Cardiac fibroblast (primary cell): Measurements from ENCODE around the gene DOC2B.
A peak's percentile ranks its signal among the peaks of the same experiment; 100 is the strongest.

Experiments
- DNase-seq, 2 donors: peaks; one replicate each; pipeline versions ENCODE4 v3.0.0 to v3.0.0-alpha.2; 2010; ENCODE audit warnings: low read depth in 2 of 2
- H3K4me3 ChIP-seq, 2 donors: replicated peaks in 1 of 2; 1 replicate in 1 of 2; 2 replicates in 1 of 2; pipeline ENCODE4 v1.5.1; 2011; ENCODE audit warnings: low read depth in 2 of 2, low read length in 2 of 2, mild to moderate bottlenecking in 2 of 2, moderate library complexity in 1 of 2
- CTCF ChIP-seq: IDR thresholded peaks from one replicate; pipeline ENCODE4 v1.5.1; 2011; ENCODE audit warnings: low read depth, mild to moderate bottlenecking, low read length, inconsistent platforms

DOC2B gene

GRCh38 chr17:155576-155975 is 25.9 kb downstream of the DOC2B start:
- H3K4me3 ChIP-seq, result no peak overlapping the region
- no peak for DNase-seq
- TF ChIP-seq CTCF, result no peak

DNA sequence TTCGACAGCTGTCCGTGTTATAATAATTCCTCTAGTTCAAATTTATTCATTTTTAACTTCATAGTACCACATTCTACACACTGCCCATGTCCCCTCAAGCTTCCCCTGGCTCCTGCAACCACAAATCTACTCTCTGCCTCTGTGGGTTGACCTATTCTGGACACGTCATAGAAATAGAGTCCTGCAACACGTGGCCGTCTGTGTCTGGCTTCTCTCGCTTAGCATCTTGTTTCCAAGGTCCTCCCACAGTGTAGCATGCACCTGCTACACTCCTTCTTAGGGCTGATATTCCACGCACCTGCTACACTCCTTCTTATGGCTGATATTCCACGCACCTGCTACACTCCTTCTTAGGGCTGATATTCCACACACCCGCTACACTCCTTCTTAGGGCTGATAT is 27.6 kb downstream of the DOC2B start:
- no peak for DNase-seq
- TF ChIP-seq CTCF, result no peak
- no peak overlapping the region for H3K4me3 ChIP-seq

DNA sequence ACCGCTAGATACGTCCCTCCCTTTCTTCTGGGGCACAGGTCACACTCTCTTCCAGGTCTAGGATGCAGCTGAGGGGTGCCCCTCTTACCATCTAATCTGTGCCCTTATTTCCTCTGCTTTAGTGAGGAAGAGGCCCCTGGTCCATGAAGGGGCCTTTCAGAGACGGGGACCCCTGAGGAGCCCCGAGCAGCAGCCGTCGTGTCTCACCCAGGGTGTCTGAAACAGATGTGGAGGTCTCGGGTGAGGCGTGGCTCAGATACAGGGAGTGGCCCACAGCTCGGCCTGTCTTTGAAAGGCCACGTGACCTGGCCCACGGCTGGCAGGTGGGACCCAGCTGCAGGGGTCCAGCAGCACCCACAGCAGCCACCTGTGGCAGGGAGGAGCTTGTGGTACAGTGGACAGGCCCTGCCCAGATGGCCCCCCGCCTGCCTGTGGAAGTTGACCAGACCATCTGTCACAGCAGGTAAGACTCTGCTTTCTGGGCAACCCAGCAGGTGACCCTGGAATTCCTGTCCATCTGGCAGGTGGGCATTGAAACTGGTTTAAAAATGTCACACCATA is 28.5 kb downstream of the DOC2B start:
- no peak for TF ChIP-seq CTCF
- no peak overlapping the region for H3K4me3 ChIP-seq
- DNase-seq, result no peak

DNA sequence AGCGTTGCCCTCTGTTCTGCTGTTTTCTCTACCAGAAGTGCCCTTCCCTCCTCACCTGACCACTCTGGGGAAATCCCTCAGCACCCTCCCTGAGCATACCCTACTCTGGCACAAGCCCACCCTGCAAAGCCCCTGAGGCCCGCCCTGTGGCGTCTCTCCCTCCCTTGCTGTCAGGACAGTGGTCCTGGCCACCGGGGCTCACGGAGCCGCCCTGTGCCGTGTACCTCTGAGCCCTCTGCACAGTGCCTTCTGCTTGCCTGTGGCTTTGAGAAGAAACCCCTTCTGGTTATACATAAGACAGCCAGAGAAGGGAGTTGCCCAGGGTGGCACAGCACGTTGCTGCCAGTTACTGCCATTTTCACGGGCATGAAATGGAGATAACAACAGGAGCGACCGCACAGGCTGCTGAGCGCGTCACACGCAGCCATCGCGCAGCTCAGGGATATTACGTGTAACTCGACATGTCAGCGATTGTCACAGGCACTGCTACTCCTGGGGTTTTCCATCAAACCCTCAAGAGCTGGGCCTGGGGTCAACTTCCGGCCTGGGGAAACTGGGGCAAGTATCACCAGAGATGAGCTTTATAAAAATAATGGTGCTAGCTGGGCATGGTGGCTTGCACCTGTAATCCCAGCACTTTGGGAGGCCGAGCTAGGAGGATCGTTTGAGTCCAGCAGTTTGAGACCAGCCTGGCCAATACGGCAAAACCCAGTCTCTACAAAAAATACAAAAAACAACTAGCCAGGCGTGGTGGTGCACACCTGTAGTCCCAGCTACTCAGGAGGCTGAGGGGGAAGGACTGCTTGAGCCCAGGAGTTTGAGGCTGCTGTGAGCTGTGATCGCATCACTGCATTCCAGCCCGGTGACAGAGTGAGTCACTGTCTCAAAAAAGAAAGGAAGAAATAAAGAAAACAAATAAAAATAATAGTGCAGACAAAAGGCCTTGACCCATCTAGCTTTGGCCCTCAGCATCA is 29.3 kb downstream of the DOC2B start:
- no peak overlapping the region for H3K4me3 ChIP-seq
- TF ChIP-seq CTCF, result no peak
- peak in 1 of 2 donors; percentile 49 for DNase-seq

DNA sequence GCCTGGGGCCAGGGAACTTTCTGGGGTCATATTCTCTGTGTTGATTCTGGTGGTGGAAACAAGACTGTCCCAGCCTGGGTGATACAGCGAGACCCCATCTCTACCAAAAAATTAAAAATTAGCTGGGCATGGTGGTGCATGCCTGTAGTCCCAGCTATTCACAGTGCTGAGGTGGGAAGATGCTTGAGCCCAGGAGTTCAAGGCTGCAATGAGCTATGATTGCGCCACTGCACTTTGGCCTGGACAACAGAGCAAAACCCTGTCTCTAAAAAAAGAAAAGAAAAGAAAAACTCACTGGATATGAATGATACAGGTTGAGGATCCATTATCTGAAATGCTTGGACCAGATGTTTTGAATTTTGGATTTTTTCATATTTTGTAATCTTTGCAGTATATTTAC is 30.4 kb downstream of the DOC2B start:
- DNase-seq, result no peak
- no peak overlapping the region for H3K4me3 ChIP-seq
- no peak for TF ChIP-seq CTCF

DNA sequence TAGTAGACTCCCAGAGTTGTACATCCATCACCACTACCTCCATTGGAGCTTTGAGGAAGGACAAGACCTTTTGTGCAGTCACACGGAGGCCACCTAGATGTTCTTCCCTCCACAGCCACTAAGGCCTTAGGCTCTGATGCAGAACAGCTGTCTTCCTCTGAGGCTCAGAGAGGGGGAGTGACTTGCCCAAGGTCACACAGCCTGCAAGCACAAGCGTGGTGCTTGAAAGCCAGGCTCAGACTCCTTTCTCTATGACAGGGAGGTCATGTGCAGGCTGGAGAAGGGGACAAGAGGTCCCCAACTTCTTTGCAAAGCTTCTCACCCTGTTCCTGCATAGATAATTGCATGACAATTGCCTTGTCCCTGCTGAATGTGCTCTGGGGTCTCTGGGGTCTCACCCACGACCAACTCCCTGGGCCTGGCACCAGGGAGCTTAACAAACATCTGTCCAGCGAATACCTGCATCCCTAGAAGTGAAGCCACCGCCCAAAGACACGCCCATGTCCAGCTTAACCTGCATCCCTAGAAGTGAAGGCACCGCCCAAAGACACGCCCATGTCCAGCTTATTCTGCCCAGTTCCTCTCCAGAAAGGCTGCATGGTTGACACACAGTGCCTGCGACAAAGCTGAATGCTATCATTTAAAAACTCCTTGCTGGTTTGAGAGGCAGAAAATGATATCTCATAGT is 31.4 kb downstream of the DOC2B start:
- no peak for DNase-seq
- no peak for TF ChIP-seq CTCF
- H3K4me3 ChIP-seq, result no peak overlapping the region
